ENCODE measurements around the gene PHACTR2. TPM values are rescaled to one million over a fixed set of nuclear protein-coding genes. Genes with fewer than 3 reads are reported as not detected.

The PHACTR2 gene
- total RNA-seq, 1 experiment from 2014 or later, result 39.8 TPM

GRCh38 chr6:143744551-143745165 is 66.9 kb downstream of the PHACTR2 start:
- Histone ChIP-seq H3K4me3 (peak overlapping the region; percentile 17; the same call in 1 of the 2 replicates), H4K20me1 (ENCODE audit: insufficient read depth) (no peaks in the 10 kb centered on the region), H3K9me3 (ENCODE audit: insufficient read depth, low read depth) (no peaks in the 10 kb centered on the region), H3K79me2 (ENCODE audit: low read depth) (peaks cover 12% of the 10 kb centered on the region), H2AFZ (no peak overlapping the region), H3K36me3 (ENCODE audit: low read depth) (no peaks in the 10 kb centered on the region; the same call in 1 of the 2 replicates), H3K4me1 (replicated peaks; ENCODE audit: insufficient read depth) (peaks cover 32% of the 10 kb centered on the region), H3K9me2 (ENCODE audit: insufficient read depth) (no peaks in the 10 kb centered on the region), H3F3A (ENCODE audit: insufficient read depth, low read depth) (peaks cover 22% of the 10 kb centered on the region), H3K27ac (peak overlapping the region; percentile 54), H3K4me2 (peak overlapping the region; percentile 67), H3K27me3 (ENCODE audit: insufficient read depth, low read depth) (no peaks in the 10 kb centered on the region)
- ChIA-PET CTCF (no interaction called here), POLR2A (ENCODE audit: unreplicated experiment) (interaction anchor here (0.6 to 0.7 kb wide), 3 partner anchors 35 to 104 kb away, joined by 3 to 5 read pairs (median 4); no protein-coding TSS in a partner anchor)
- peak; percentile 43 to 62 for DNase-seq
- no peak for TF ChIP-seq EZH2 (IDR thresholded peaks at IDR 0.05; ENCODE audit: low read depth)
- no peak for TF ChIP-seq CTCF (conservative IDR thresholded peaks at IDR 0.05)
- no TSS peak for BruUV-seq (replicated peaks)
- intact Hi-C loops (cut with micrococcal nuclease; ENCODE audit: unreplicated experiment), result loop anchor here (1.0 to 10.0 kb wide), 4 partner anchors 52 to 270 kb away; partner anchors contain the start of gene LTV1

DNA sequence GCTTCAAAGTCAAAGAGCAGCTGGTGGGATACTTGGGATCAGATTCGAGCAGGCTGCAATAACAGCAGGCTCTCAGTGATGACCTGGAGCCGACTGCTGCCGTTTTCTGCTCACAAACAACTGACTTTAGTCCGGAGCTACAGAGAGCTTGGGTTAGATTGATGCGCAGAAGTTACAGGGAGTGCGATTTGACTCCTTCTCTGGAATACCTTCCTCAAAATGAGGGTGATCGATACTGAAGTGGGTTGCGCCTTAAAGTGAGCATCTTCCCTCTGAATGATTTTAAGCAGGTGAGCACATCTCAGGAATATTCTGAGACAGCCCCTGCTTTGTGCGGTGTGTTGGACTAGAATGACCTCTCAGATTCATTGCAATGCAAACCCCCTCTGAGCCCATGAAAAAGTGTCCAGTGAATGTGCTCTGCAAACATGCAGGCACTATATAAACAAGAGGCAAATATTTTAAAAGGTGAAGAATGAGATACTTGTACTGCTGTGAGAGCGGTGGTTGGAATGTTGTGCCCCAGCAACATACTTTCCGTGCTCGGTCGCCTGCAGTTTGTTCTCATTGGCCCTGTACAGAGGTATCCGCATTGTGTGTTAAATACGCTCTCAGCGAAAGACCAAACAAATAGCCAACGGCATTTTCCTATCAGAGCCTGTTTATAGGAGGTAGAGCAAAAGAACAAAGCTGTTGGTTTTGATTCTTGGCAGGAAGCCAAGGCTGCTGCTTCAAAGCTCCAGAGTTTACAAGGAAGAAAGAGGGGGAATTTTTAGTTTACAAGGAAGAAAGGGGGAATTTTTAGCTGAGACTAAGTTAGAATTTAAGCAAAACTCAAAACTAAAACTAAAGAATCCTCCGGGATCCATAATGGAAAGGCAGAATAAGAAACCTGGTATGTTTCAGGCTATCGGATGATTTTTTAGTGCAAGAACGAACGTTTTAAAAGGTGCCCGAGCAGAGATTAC is 67.7 kb downstream of the PHACTR2 start:
- H3F3A ChIP-seq (ENCODE audit: insufficient read depth, low read depth), result peaks cover 22% of the 10 kb centered on the region
- BruUV-seq (replicated peaks), result no TSS peak
- peak overlapping the region; percentile 67 for H3K4me2 ChIP-seq
- peaks cover 12% of the 10 kb centered on the region for H3K79me2 ChIP-seq (ENCODE audit: low read depth)
- H3K9me2 ChIP-seq (ENCODE audit: insufficient read depth), result no peaks in the 10 kb centered on the region
- H4K20me1 ChIP-seq (ENCODE audit: insufficient read depth), result no peaks in the 10 kb centered on the region
- TF ChIP-seq EZH2 (IDR thresholded peaks at IDR 0.05; ENCODE audit: low read depth), result no peak
- no peak for TF ChIP-seq CTCF (conservative IDR thresholded peaks at IDR 0.05)
- H3K36me3 ChIP-seq (ENCODE audit: low read depth), result no peaks in the 10 kb centered on the region; the same call in 1 of the 2 replicates
- peak overlapping the region; percentile 17; the same call in 1 of the 2 replicates for H3K4me3 ChIP-seq
- intact Hi-C loops (cut with micrococcal nuclease; ENCODE audit: unreplicated experiment), result loop anchor here (1.0 to 10.0 kb wide), 4 partner anchors 53 to 269 kb away; partner anchors contain the start of gene LTV1
- no peak overlapping the region for H2AFZ ChIP-seq
- H3K27me3 ChIP-seq (ENCODE audit: insufficient read depth, low read depth), result no peaks in the 10 kb centered on the region
- ChIA-PET CTCF (no interaction called here), POLR2A (ENCODE audit: unreplicated experiment) (interaction anchor here (0.6 to 0.7 kb wide), 3 partner anchors 34 to 1265 kb away, joined by 4 to 7 read pairs (median 5); no protein-coding TSS in a partner anchor)
- DNase-seq, result peak; percentile 78 to 80
- no peaks in the 10 kb centered on the region for H3K9me3 ChIP-seq (ENCODE audit: insufficient read depth, low read depth)
- peak overlapping the region; percentile 54 for H3K27ac ChIP-seq
- H3K4me1 ChIP-seq (replicated peaks; ENCODE audit: insufficient read depth), result peaks cover 32% of the 10 kb centered on the region
